Suprapubic skin (tissue), 4 donors: Measurements from ENCODE around the gene C9. TPM values are rescaled to one million over a fixed set of nuclear protein-coding genes. Genes with fewer than 3 reads are reported as not detected.
"Not testable (repeated sequence)": the region's sequence is repeated elsewhere in the genome, so short reads cannot be mapped to it uniquely, and the experiment has no call there.

ENCODE experiments used
- DNase-seq, 2 donors: peaks; one replicate each; pipeline ENCODE4 v3.0.0-alpha.2; 2019; ENCODE audit warnings: low spot score in 2 of 2
- H3K27ac ChIP-seq: fragments of 200-600 bp; sonication (generic); one replicate; pipeline ENCODE4 v1.5.1; 2019
- H3K27me3 ChIP-seq: fragments of 200-600 bp; sonication (generic); one replicate; pipeline ENCODE4 v1.5.1; 2019
- H3K36me3 ChIP-seq: fragments of 200-600 bp; sonication (generic); one replicate; pipeline ENCODE4 v1.5.1; 2019
- H3K4me1 ChIP-seq: fragments of 200-600 bp; sonication (generic); one replicate; pipeline ENCODE4 v1.5.1; 2019
- H3K4me3 ChIP-seq: fragments of 200-600 bp; sonication (generic); one replicate; pipeline ENCODE4 v1.5.1; 2019; ENCODE audit warnings: mild to moderate bottlenecking
- H3K9me3 ChIP-seq: fragments of 200-600 bp; sonication (generic); one replicate; pipeline ENCODE4 v1.5.1; 2019
- EP300 ChIP-seq: sonication (generic); formaldehyde crosslinking; IDR thresholded peaks from one replicate; pipeline ENCODE4 v1.6.1; 2017; ENCODE audit warnings: antibody characterized with exemption
- POLR2A ChIP-seq, 2 donors: fragments of 450-650 bp; IDR thresholded peaks; one replicate each; pipeline ENCODE4 v1.6.1; 2017; ENCODE audit warnings: antibody characterized with exemption in 2 of 2, mild to moderate bottlenecking in 2 of 2, moderate library complexity in 2 of 2
- POLR2AphosphoS5 ChIP-seq, 3 donors: sonication (generic); formaldehyde crosslinking; IDR thresholded peaks; one replicate each; pipeline ENCODE4 v1.6.1; 2017; ENCODE audit warnings: antibody characterized with exemption in 3 of 3
- WGBS: methylation state at CpG from one replicate; pipeline ENCODE4 v1.1.5; 2018; 5-methylcytosine and 5-hydroxymethylcytosine counted together
- total RNA-seq, 4 donors: library from RNA; depleted of rRNA; stranded (reverse); fragments of >200 nt; gene quantifications; one replicate each; pipeline ENCODE4 v1.1.0, GENCODE V29; 2016
- TF ChIP-seq, protein P1 (sequence below), 2 donors: fragments of 200-600 bp in 1 of 2; fragments of 450-650 bp in 1 of 2; sonication (generic) in 1 of 2; IDR thresholded peaks; one replicate each; pipeline ENCODE4 v1.5.1; 2016 to 2019; ENCODE audit warnings: antibody characterized with exemption in 2 of 2, mild to moderate bottlenecking in 1 of 2, moderate library complexity in 1 of 2

The C9 gene
- total RNA-seq, 4 donors from 2014 or later: 5.6 TPM; not detected in 3

DNA sequence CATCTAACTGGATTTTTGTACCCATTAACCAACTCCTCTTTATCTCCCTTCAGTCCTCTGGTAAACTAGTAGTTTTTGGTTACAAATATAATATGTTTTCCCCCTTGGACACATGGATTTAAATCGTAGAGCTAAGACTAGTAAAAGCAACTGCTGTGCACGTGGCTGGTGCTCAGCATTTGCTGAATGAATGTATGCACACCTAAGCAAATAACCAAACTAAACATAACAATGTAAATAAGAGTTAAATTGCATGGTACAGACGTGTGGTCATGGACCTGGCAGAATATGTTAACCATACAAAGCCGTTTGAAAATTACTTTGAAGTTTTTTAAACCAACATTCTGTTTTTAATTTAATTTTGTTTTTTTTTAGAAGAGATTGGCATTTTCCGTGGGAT lies 79.7 kb downstream of the C9 start:
- TF ChIP-seq POLR2AphosphoS5 (IDR thresholded peaks at IDR 0.05): no peak
- no peak for TF ChIP-seq POLR2A (IDR thresholded peaks at IDR 0.05)
- TF ChIP-seq EP300: no peak
- TF ChIP-seq, protein P1, sequence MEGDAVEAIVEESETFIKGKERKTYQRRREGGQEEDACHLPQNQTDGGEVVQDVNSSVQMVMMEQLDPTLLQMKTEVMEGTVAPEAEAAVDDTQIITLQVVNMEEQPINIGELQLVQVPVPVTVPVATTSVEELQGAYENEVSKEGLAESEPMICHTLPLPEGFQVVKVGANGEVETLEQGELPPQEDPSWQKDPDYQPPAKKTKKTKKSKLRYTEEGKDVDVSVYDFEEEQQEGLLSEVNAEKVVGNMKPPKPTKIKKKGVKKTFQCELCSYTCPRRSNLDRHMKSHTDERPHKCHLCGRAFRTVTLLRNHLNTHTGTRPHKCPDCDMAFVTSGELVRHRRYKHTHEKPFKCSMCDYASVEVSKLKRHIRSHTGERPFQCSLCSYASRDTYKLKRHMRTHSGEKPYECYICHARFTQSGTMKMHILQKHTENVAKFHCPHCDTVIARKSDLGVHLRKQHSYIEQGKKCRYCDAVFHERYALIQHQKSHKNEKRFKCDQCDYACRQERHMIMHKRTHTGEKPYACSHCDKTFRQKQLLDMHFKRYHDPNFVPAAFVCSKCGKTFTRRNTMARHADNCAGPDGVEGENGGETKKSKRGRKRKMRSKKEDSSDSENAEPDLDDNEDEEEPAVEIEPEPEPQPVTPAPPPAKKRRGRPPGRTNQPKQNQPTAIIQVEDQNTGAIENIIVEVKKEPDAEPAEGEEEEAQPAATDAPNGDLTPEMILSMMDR (IDR thresholded peaks at IDR 0.05): no peak
- Histone ChIP-seq H3K27ac (no peak overlapping the region), H3K4me1 (no peaks in the 10 kb centered on the region), H3K9me3 (no peaks in the 10 kb centered on the region), H3K36me3 (no peaks in the 10 kb centered on the region), H3K27me3 (no peaks in the 10 kb centered on the region), H3K4me3 (no peak overlapping the region)
- no peak for DNase-seq
- WGBS: 59% methylated on average over 5 of the region's 5 CpGs

DNA sequence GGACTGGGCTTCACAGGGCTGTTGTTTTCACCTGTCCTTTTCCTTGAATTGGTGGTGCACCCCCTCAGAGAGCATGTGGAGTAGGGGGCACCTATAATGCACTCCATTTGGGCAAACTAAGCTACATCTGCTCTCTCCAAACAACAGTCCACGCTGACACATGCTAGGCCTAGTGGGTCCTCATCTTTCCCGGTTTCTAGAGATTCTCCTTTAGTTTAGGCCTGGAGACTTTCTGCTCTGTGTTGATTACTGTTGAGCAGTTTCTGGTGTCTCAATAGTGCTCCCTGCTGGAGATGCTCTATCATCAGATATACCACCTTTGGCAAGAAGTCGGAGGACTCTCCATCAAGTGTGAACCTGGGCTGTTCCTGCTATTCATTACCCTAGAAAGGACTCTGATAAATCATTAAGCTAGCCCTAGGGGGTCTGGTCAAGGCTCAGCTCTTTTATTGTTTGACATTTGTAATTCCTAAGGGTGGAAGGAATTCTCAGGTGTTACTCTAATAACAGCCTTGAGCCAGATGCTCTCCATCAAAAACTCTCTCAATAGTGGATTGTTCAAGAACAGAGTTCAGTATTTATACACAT lies 81.0 kb downstream of the C9 start:
- Histone ChIP-seq H3K36me3 (no peaks in the 10 kb centered on the region), H3K9me3 (no peaks in the 10 kb centered on the region), H3K4me3 (no peak overlapping the region), H3K27me3 (no peaks in the 10 kb centered on the region), H3K4me1 (no peaks in the 10 kb centered on the region), H3K27ac (no peak overlapping the region)
- DNase-seq: no peak
- 36% methylated on average over 3 of the region's 3 CpGs for WGBS
- TF ChIP-seq POLR2A (IDR thresholded peaks at IDR 0.05) (no peak), POLR2AphosphoS5 (IDR thresholded peaks at IDR 0.05) (no peak), EP300 (no peak)
- TF ChIP-seq, protein P1 (IDR thresholded peaks at IDR 0.05): peak; percentile 14 to 46

DNA sequence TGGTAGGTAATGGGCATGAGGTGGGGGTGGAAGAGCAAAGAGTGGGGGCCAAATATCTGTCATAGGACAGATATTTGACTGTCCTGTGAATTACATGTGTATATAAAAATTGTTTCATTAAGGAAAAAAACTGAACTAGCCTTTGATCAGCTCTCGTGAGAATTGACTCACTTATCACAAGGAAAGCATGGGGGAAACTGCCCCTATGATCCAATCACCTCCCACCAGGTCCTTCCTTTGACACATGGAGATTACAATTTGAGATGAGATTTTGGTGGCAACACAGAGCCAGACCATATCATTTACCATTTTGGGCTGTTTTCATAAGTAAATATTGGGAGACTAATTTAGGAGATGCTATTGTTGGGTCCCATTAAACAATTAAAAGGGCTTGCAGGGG lies 81.7 kb downstream of the C9 start:
- Histone ChIP-seq H3K27ac (no peak overlapping the region), H3K4me3 (no peak overlapping the region), H3K4me1 (no peaks in the 10 kb centered on the region), H3K27me3 (no peaks in the 10 kb centered on the region), H3K36me3 (no peaks in the 10 kb centered on the region), H3K9me3 (no peaks in the 10 kb centered on the region)
- WGBS: 95% methylated on average over 1 of the region's 1 CpG
- DNase-seq: no peak
- TF ChIP-seq POLR2AphosphoS5 (IDR thresholded peaks at IDR 0.05) (no peak), POLR2A (IDR thresholded peaks at IDR 0.05) (no peak), EP300 (no peak)
- TF ChIP-seq, protein P1 (IDR thresholded peaks at IDR 0.05): no peak

DNA sequence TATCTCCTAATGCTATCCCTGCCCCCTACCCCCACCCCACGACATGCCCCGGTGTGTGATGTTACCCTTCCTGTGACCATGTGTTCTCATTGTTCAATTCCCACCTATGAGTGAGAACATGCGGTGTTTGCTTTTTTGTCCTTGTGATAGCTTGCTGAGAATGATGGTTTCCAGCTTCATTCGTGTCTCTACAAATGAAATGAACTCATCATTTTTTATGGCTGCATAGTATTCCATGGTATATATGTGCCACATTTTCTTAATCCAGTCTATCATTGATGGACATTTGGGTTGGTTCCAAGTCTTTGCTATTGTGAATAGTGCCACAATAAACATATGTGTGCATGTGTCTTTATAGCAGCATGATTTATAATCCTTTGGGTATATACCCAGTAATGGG lies 88.4 kb downstream of the C9 start:
- H3K36me3 ChIP-seq, H3K4me1 ChIP-seq, H3K4me3 ChIP-seq, H3K27ac ChIP-seq, H3K27me3 ChIP-seq, H3K9me3 ChIP-seq, DNase-seq: not testable (repeated sequence)
- 96% methylated on average over 4 of the region's 4 CpGs for WGBS

DNA sequence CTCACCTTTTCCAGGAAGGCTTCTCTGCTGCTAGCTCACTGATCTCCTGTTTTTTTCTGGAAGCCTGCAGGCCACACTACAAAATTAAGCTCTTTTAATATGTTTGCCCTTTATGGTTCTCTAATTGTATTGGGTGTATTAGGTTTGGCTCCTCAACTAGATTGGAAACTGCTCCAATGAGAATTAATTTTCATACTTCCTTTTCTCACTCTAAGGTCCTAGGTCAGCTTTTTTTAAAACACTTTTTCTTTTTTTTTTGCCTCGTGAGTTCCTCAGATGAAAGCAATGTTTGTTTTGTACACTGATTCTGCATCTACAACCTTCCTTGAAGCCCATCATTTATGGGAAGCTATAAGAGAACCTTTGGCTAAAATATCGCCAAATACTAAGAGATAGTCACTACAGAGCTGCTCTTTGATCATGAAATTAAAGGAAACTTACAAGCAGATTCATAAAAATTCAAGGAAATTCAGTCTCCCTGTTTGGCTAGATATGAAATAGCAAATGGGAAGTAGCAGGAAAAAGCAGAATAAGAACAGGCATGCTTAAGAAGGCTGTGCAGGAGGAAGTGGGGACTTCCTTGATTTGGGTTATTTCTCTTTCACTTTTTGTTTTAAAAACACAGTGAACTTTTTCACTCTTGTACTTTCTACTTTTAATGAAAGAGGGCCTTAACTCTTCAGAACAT lies 89.8 kb downstream of the C9 start:
- DNase-seq: no peak
- Histone ChIP-seq H3K27ac (peak overlapping the region; percentile 42), H3K4me1 (no peaks in the 10 kb centered on the region), H3K4me3 (peak overlapping the region; percentile 5), H3K27me3 (no peaks in the 10 kb centered on the region), H3K9me3 (no peaks in the 10 kb centered on the region), H3K36me3 (no peaks in the 10 kb centered on the region)
- WGBS: 40% methylated on average over 2 of the region's 2 CpGs
- no peak for TF ChIP-seq POLR2AphosphoS5 (IDR thresholded peaks at IDR 0.05)
- TF ChIP-seq POLR2A (IDR thresholded peaks at IDR 0.05): no peak
- TF ChIP-seq, protein P1 (IDR thresholded peaks at IDR 0.05): no peak
- no peak for TF ChIP-seq EP300
